ENCODE results near the gene EFCAB11.

Gene EFCAB11

GRCh38 chr14:89926694-89927093, 27.8 kb downstream of the EFCAB11 start:
- no peak overlapping the region for H3K27ac ChIP-seq (ENCODE audit: low read depth, low read length, severe bottlenecking)
- 100% methylated on average over 1 of the region's 1 CpG; no CpG with 5 or more reads in 1 of the 2 experiments for WGBS, 2 experiments (ENCODE audit: insufficient coverage in 2 of 2)
- no peaks in the 10 kb centered on the region for H3K4me1 ChIP-seq (ENCODE audit: control insufficient read depth, insufficient read depth, low read length, poor library complexity, severe bottlenecking)
- peaks cover 7% of the 10 kb centered on the region for H3K36me3 ChIP-seq (ENCODE audit: control insufficient read depth, insufficient read depth, low read length)
- no peak overlapping the region for H3K4me3 ChIP-seq (ENCODE audit: extremely low read depth, insufficient read depth, low read length, poor library complexity, severe bottlenecking)
- no peaks in the 10 kb centered on the region for H3K9me3 ChIP-seq (ENCODE audit: control insufficient read depth, low read length)

GRCh38 chr14:89924268-89924667, 30.3 kb downstream of the EFCAB11 start:
- no peak overlapping the region for H3K27ac ChIP-seq (ENCODE audit: low read depth, low read length, severe bottlenecking)
- no peak overlapping the region for H3K4me3 ChIP-seq (ENCODE audit: extremely low read depth, insufficient read depth, low read length, poor library complexity, severe bottlenecking)
- H3K4me1 ChIP-seq (ENCODE audit: control insufficient read depth, insufficient read depth, low read length, poor library complexity, severe bottlenecking), result no peaks in the 10 kb centered on the region
- H3K36me3 ChIP-seq (ENCODE audit: control insufficient read depth, insufficient read depth, low read length), result peaks cover 3% of the 10 kb centered on the region
- H3K9me3 ChIP-seq (ENCODE audit: control insufficient read depth, low read length), result no peaks in the 10 kb centered on the region
- WGBS, 2 experiments (ENCODE audit: insufficient coverage in 2 of 2), result 100% methylated on average over 3 to 4 of the region's 4 CpGs

- H3K27ac ChIP-seq (ENCODE audit: low read depth, low read length, severe bottlenecking), result no peak overlapping the region
- H3K36me3 ChIP-seq (ENCODE audit: control insufficient read depth, insufficient read depth, low read length), result peaks cover 3% of the 10 kb centered on the region
- H3K9me3 ChIP-seq (ENCODE audit: control insufficient read depth, low read length), result no peaks in the 10 kb centered on the region
- WGBS, 2 experiments (ENCODE audit: insufficient coverage in 2 of 2), result 80 to 88% methylated on average over 1 to 3 of the region's 6 CpGs
- H3K4me3 ChIP-seq (ENCODE audit: extremely low read depth, insufficient read depth, low read length, poor library complexity, severe bottlenecking), result no peak overlapping the region
- H3K4me1 ChIP-seq (ENCODE audit: control insufficient read depth, insufficient read depth, low read length, poor library complexity, severe bottlenecking), result no peaks in the 10 kb centered on the region
Observed at GRCh38 chr14:89922031-89922907, 32.3 kb downstream of the EFCAB11 start.

- Histone ChIP-seq H3K9me3 (ENCODE audit: control insufficient read depth, low read length) (no peaks in the 10 kb centered on the region), H3K4me3 (ENCODE audit: extremely low read depth, insufficient read depth, low read length, poor library complexity, severe bottlenecking) (no peak overlapping the region), H3K4me1 (ENCODE audit: control insufficient read depth, insufficient read depth, low read length, poor library complexity, severe bottlenecking) (no peaks in the 10 kb centered on the region), H3K36me3 (ENCODE audit: control insufficient read depth, insufficient read depth, low read length) (peaks cover 3% of the 10 kb centered on the region), H3K27ac (ENCODE audit: low read depth, low read length, severe bottlenecking) (no peak overlapping the region)
- 97 to 100% methylated on average over 3 of the region's 3 CpGs for WGBS, 2 experiments (ENCODE audit: insufficient coverage in 2 of 2)
Observed at GRCh38 chr14:89921346-89921745, 33.2 kb downstream of the EFCAB11 start.

GRCh38 chr14:89920056-89920455, 34.5 kb downstream of the EFCAB11 start:
- no peak overlapping the region for H3K4me3 ChIP-seq (ENCODE audit: extremely low read depth, insufficient read depth, low read length, poor library complexity, severe bottlenecking)
- peaks cover 3% of the 10 kb centered on the region for H3K36me3 ChIP-seq (ENCODE audit: control insufficient read depth, insufficient read depth, low read length)
- no peak overlapping the region for H3K27ac ChIP-seq (ENCODE audit: low read depth, low read length, severe bottlenecking)
- no peaks in the 10 kb centered on the region for H3K4me1 ChIP-seq (ENCODE audit: control insufficient read depth, insufficient read depth, low read length, poor library complexity, severe bottlenecking)
- H3K9me3 ChIP-seq (ENCODE audit: control insufficient read depth, low read length), result no peaks in the 10 kb centered on the region
- 80 to 100% methylated on average over 1 of the region's 2 CpGs for WGBS, 2 experiments (ENCODE audit: insufficient coverage in 2 of 2)

- H3K36me3 ChIP-seq (ENCODE audit: control insufficient read depth, insufficient read depth, low read length), result no peaks in the 10 kb centered on the region
- H3K9me3 ChIP-seq (ENCODE audit: control insufficient read depth, low read length), result no peaks in the 10 kb centered on the region
- no peak overlapping the region for H3K4me3 ChIP-seq (ENCODE audit: extremely low read depth, insufficient read depth, low read length, poor library complexity, severe bottlenecking)
- H3K27ac ChIP-seq (ENCODE audit: low read depth, low read length, severe bottlenecking), result no peak overlapping the region
- 96 to 100% methylated on average over 2 of the region's 2 CpGs for WGBS, 2 experiments (ENCODE audit: insufficient coverage in 2 of 2)
- no peaks in the 10 kb centered on the region for H3K4me1 ChIP-seq (ENCODE audit: control insufficient read depth, insufficient read depth, low read length, poor library complexity, severe bottlenecking)
Observed at GRCh38 chr14:89918721-89919120, 35.8 kb downstream of the EFCAB11 start.

GRCh38 chr14:89915114-89915878, 39.2 kb downstream of the EFCAB11 start:
- H3K36me3 ChIP-seq (ENCODE audit: control insufficient read depth, insufficient read depth, low read length), result no peaks in the 10 kb centered on the region
- H3K27ac ChIP-seq (ENCODE audit: low read depth, low read length, severe bottlenecking), result no peak overlapping the region
- H3K4me1 ChIP-seq (ENCODE audit: control insufficient read depth, insufficient read depth, low read length, poor library complexity, severe bottlenecking), result peaks cover 8% of the 10 kb centered on the region
- WGBS, 2 experiments (ENCODE audit: insufficient coverage in 2 of 2), result 31% methylated on average over 2 of the region's 6 CpGs; no CpG with 5 or more reads in 1 of the 2 experiments
- H3K9me3 ChIP-seq (ENCODE audit: control insufficient read depth, low read length), result no peaks in the 10 kb centered on the region
- H3K4me3 ChIP-seq (ENCODE audit: extremely low read depth, insufficient read depth, low read length, poor library complexity, severe bottlenecking), result no peak overlapping the region

GRCh38 chr14:89912667-89913211, 41.8 kb downstream of the EFCAB11 start:
- H3K9me3 ChIP-seq (ENCODE audit: control insufficient read depth, low read length), result no peaks in the 10 kb centered on the region
- H3K4me1 ChIP-seq (ENCODE audit: control insufficient read depth, insufficient read depth, low read length, poor library complexity, severe bottlenecking), result peaks cover 8% of the 10 kb centered on the region
- WGBS, 2 experiments (ENCODE audit: insufficient coverage in 2 of 2), result 71 to 76% methylated on average over 9 of the region's 9 CpGs
- no peaks in the 10 kb centered on the region for H3K36me3 ChIP-seq (ENCODE audit: control insufficient read depth, insufficient read depth, low read length)
- H3K27ac ChIP-seq (ENCODE audit: low read depth, low read length, severe bottlenecking), result peak overlapping the region; percentile 81
- no peak overlapping the region for H3K4me3 ChIP-seq (ENCODE audit: extremely low read depth, insufficient read depth, low read length, poor library complexity, severe bottlenecking)

- Histone ChIP-seq H3K4me3 (ENCODE audit: extremely low read depth, insufficient read depth, low read length, poor library complexity, severe bottlenecking) (no peak overlapping the region), H3K36me3 (ENCODE audit: control insufficient read depth, insufficient read depth, low read length) (no peaks in the 10 kb centered on the region), H3K9me3 (ENCODE audit: control insufficient read depth, low read length) (no peaks in the 10 kb centered on the region), H3K4me1 (ENCODE audit: control insufficient read depth, insufficient read depth, low read length, poor library complexity, severe bottlenecking) (peaks cover 8% of the 10 kb centered on the region), H3K27ac (ENCODE audit: low read depth, low read length, severe bottlenecking) (peak overlapping the region; percentile 81)
- 76% methylated on average over 2 of the region's 2 CpGs; no CpG with 5 or more reads in 1 of the 2 experiments for WGBS, 2 experiments (ENCODE audit: insufficient coverage in 2 of 2)
Observed at GRCh38 chr14:89912221-89912620, 42.3 kb downstream of the EFCAB11 start.

- Histone ChIP-seq H3K4me1 (ENCODE audit: control insufficient read depth, insufficient read depth, low read length, poor library complexity, severe bottlenecking) (peaks cover 8% of the 10 kb centered on the region), H3K9me3 (ENCODE audit: control insufficient read depth, low read length) (no peaks in the 10 kb centered on the region), H3K4me3 (ENCODE audit: extremely low read depth, insufficient read depth, low read length, poor library complexity, severe bottlenecking) (no peak overlapping the region), H3K36me3 (ENCODE audit: control insufficient read depth, insufficient read depth, low read length) (no peaks in the 10 kb centered on the region), H3K27ac (ENCODE audit: low read depth, low read length, severe bottlenecking) (peak overlapping the region; percentile 81)
- WGBS, 2 experiments (ENCODE audit: insufficient coverage in 2 of 2), result 25 to 35% methylated on average over 5 to 10 of the region's 11 CpGs
Observed at GRCh38 chr14:89911010-89911919, 43.3 kb downstream of the EFCAB11 start.
